Transverse colon (tissue), 4 donors: ENCODE data around the gene ERFE. TPM values are rescaled to one million over a fixed set of nuclear protein-coding genes. Genes with fewer than 3 reads are reported as not detected.
"Not testable (repeated sequence)": the region's sequence is repeated elsewhere in the genome, so short reads cannot be mapped to it uniquely, and the experiment has no call there.

ENCODE experiments used
- DNase-seq: peaks from one replicate; pipeline ENCODE4 v3.0.0-alpha.2; 2019
- H3K27ac ChIP-seq, 4 donors: fragments of 200-600 bp; sonication (generic); 2 replicates each; pipeline ENCODE4 v1.5.1; 2016 to 2018; ENCODE audit warnings: inconsistent platforms in 4 of 4
- H3K27me3 ChIP-seq: fragments of 200-600 bp; sonication (generic); 2 replicates; pipeline ENCODE4 v1.5.1; 2017; ENCODE audit warnings: inconsistent platforms
- H3K36me3 ChIP-seq, 4 donors: fragments of 200-600 bp; sonication (generic); 2 replicates each; pipeline ENCODE4 v1.5.1; 2017 to 2019; ENCODE audit warnings: inconsistent platforms in 4 of 4
- H3K4me1 ChIP-seq, 4 donors: fragments of 200-600 bp; sonication (generic); 2 replicates each; pipeline ENCODE4 v1.5.1; 2017 to 2020; ENCODE audit warnings: inconsistent platforms in 4 of 4
- H3K4me3 ChIP-seq, 4 donors: fragments of 200-600 bp; sonication (generic); 1 replicate in 1 of 4; 2 replicates in 3 of 4; pipeline versions ENCODE4 v1.5.1 to v1.6.1; 2017 to 2019; ENCODE audit warnings: inconsistent platforms in 4 of 4
- H3K9me3 ChIP-seq, 2 donors: fragments of 200-600 bp; sonication (generic); 2 replicates each; pipeline ENCODE4 v1.5.1; 2017 to 2019; ENCODE audit warnings: inconsistent platforms in 2 of 2
- CTCF ChIP-seq, 5 experiments: fragments of 200-600 bp in 3 of 5; fragments of 450-650 bp in 2 of 5; sonication (generic) in 3 of 5; IDR thresholded peaks; 1 replicate in 2 of 5; 2 replicates in 3 of 5; pipeline ENCODE4 v1.5.1; 2016 to 2017; ENCODE audit warnings: antibody characterized with exemption in 5 of 5, inconsistent platforms in 3 of 5, mild to moderate bottlenecking in 2 of 5, moderate library complexity in 1 of 5
- EP300 ChIP-seq: sonication (generic); formaldehyde crosslinking; IDR thresholded peaks from one replicate; pipeline ENCODE4 v1.6.1; 2017; ENCODE audit warnings: antibody characterized with exemption, low read depth
- POLR2A ChIP-seq: fragments of 450-650 bp; IDR thresholded peaks from one replicate; pipeline ENCODE4 v1.6.1; 2016; ENCODE audit warnings: antibody characterized with exemption, mild to moderate bottlenecking, moderate library complexity
- POLR2AphosphoS5 ChIP-seq, 3 donors: sonication (generic); formaldehyde crosslinking; IDR thresholded peaks; one replicate each; pipeline ENCODE4 v1.6.1; 2016; ENCODE audit warnings: antibody characterized with exemption in 3 of 3
- WGBS, 2 donors: methylation state at CpG; one replicate each; pipeline ENCODE4 v1.1.5; 2018; ENCODE audit warnings: low coverage in 1 of 2; 5-methylcytosine and 5-hydroxymethylcytosine counted together
- in situ Hi-C, 4 donors: fragments of 200-750 bp; cut with MboI; loops; one replicate each; pipeline versions ENCODE4 v1.15.0 to v1.15.1; 2017; ENCODE audit warnings: low sequenced_read_pairs in 3 of 4, low pct_ligation_motif_present in 1 of 4, low pct_unique_long_range_greater_than_20kb in 1 of 4
- intact Hi-C: fragments of 100-400 bp; cut with DNase I; formaldehyde crosslinking; loops from one replicate; pipeline ENCODE4 v1.15.1; 2023; ENCODE audit warnings: low total_unique reads
- total RNA-seq, 4 donors: library from RNA; depleted of rRNA; stranded (reverse); fragments of >200 nt; gene quantifications; one replicate each; pipeline ENCODE4 v1.1.0, GENCODE V29; 2016

ERFE gene
- total RNA-seq = under 1 TPM in 1 of 4 donors, not detected in 3; 0.41 TPM

GRCh38 chr2:238158509-238159070 is at the start of gene ERFE:
Gene ERFE (plus strand): TSS chr2:238158970. CDS start chr2:238159008, 38 bp downstream.
- in situ Hi-C loops (no loop called here), intact Hi-C loops (no loop called here)
- H3K4me3 ChIP-seq = peak within 1 kb of the TSS in 3 of 4 donors; percentile 22 to 41 (median 31)
- peaks cover 12 to 21% (median 14%) of the 10 kb centered on the region in 4 donors for H3K4me1 ChIP-seq
- no peaks in the 10 kb centered on the region for H3K9me3 ChIP-seq
- TF ChIP-seq POLR2A (no peak), EP300 (no peak), CTCF (IDR thresholded peaks at IDR 0.05) (peak in 3 of 5 experiments; percentile 49 to 62 (median 49))
- H3K36me3 ChIP-seq = no peaks in the 10 kb centered on the region
- H3K27me3 ChIP-seq = peaks cover 51% of the 10 kb centered on the region
- 19 to 28% methylated on average over 11 to 19 of the region's 61 CpGs for WGBS, 2 donors
- DNase-seq = peak; percentile 47
- H3K27ac ChIP-seq = no peak within 1 kb of the TSS

GRCh38 chr2:238113611-238114010 is 45.2 kb upstream of the ERFE start:
- intact Hi-C loops (no loop called here), in situ Hi-C loops (no loop called here)
- no peak overlapping the region for H3K27ac ChIP-seq
- peaks cover 0 to 3% (median 0%) of the 10 kb centered on the region in 4 donors for H3K4me1 ChIP-seq
- no peak for DNase-seq
- no peaks in the 10 kb centered on the region for H3K27me3 ChIP-seq
- H3K9me3 ChIP-seq = peaks cover 3 to 8% of the 10 kb centered on the region in 2 donors
- H3K4me3 ChIP-seq = no peak overlapping the region
- no peak for TF ChIP-seq EP300
- TF ChIP-seq CTCF (IDR thresholded peaks at IDR 0.05) = no peak
- no peak for TF ChIP-seq POLR2AphosphoS5 (IDR thresholded peaks at IDR 0.05)
- no peak for TF ChIP-seq POLR2A
- 92 to 96% methylated on average over 11 to 13 of the region's 13 CpGs for WGBS, 2 donors
- H3K36me3 ChIP-seq = no peaks in the 10 kb centered on the region

DNA sequence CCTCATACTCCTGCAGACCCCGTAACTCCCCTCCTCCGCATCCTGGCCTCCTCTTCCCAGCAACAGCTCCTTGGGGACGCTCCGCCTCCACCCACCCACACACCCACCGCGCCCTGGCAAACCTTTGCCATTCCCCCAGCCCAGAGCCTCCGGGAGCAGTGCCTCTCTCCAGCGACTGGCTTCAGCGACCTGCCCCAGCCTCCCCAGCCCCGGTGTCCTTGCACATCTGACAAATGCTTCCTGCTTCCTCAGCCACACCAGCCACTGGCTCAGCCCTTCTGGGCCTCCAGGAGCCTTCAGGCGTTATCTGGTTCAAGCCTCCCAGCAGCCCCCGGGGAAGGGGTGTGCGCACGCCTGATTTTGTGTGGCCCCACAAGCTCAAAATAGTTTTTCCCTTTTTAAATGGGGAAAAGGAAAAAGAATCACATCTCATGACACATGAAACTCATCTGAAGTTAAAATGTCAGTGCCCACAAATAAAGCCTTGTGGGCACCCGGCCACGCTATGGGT is 44.4 kb upstream of the ERFE start:
- Histone ChIP-seq H3K4me3 (no peak overlapping the region), H3K4me1 (no peaks in the 10 kb centered on the region), H3K9me3 (peaks cover 3 to 8% of the 10 kb centered on the region in 2 donors), H3K36me3 (no peaks in the 10 kb centered on the region), H3K27me3 (no peaks in the 10 kb centered on the region), H3K27ac (no peak overlapping the region)
- no peak for DNase-seq
- intact Hi-C loops (no loop called here), in situ Hi-C loops (no loop called here)
- TF ChIP-seq POLR2A = no peak
- WGBS, 2 donors = 80 to 87% methylated on average over 7 to 16 of the region's 16 CpGs

DNA sequence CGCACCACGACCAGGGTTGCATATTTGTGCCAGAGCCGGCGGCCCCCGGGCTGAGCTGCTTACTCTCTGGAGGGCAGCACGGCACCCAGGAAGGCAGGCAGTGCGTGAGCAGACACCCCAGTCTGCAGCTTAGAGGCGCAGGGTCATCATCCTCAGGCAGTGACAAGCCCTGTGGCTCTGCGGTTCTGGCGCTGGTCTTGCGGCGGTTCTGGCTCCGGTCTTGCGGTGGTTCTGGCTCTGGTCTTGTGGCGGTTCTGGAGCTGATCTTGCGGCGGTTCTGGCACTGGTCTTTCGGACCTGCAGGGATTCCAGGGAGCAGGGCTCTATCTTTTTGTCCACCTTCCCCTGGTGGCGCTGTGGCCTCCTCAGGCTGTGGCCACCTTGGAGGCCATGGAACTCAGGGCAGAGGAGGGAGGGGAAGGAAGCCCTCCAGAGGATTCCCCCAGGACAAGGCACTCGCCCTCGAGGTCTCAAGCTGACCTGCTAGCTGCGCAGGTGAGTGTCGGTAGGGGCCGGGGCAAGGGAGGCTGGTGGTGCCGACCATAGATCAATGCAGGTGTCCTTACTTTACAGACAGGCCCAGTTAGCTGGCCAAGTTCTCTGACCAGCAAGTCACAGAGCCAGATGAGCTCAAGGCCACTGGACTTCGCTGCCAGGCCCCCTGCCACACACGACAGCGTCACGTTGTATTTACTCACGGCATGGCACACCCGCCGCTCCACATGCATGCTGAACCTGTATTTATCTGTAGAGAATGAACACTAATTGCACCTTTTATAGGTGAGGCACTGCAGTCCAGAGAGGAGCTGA is 43.7 kb upstream of the ERFE start:
- Histone ChIP-seq H3K36me3 (no peaks in the 10 kb centered on the region), H3K4me1 (no peaks in the 10 kb centered on the region), H3K27me3 (no peaks in the 10 kb centered on the region), H3K9me3 (peaks cover 3 to 8% of the 10 kb centered on the region in 2 donors), H3K4me3 (no peak overlapping the region), H3K27ac (no peak overlapping the region)
- TF ChIP-seq EP300 (no peak), POLR2AphosphoS5 (IDR thresholded peaks at IDR 0.05) (no peak), POLR2A (no peak), CTCF (IDR thresholded peaks at IDR 0.05) (no peak)
- in situ Hi-C loops = no loop called here
- DNase-seq = no peak
- intact Hi-C loops = no loop called here
- 84% methylated on average over 28 of the region's 32 CpGs; no CpG with 5 or more reads in 1 of the 2 donors for WGBS, 2 donors

GRCh38 chr2:238115709-238116108 is 43.1 kb upstream of the ERFE start:
- H3K9me3 ChIP-seq, in situ Hi-C loops, H3K4me3 ChIP-seq, DNase-seq, intact Hi-C loops, H3K4me1 ChIP-seq, H3K27ac ChIP-seq, H3K36me3 ChIP-seq, H3K27me3 ChIP-seq: not testable (repeated sequence)
- 93 to 94% methylated on average over 4 to 12 of the region's 12 CpGs for WGBS, 2 donors
